ENCODE results near the gene ARL2BP.
A peak's percentile ranks its signal among the peaks of the same experiment; 100 is the strongest.
"Not testable (repeated sequence)": the region's sequence is repeated elsewhere in the genome, so short reads cannot be mapped to it uniquely, and the experiment has no call there.

Gene ARL2BP

GRCh38 chr16:57244767-57245471, at the start of gene ARL2BP:
Gene ARL2BP, plus strand, starts transcription at chr16:57245259. Its CDS starts 109 bp downstream, at chr16:57245368.
- peak; percentile 97 for DNase-seq (ENCODE audit: low read depth)

GRCh38 chr16:57196286-57196685, 48.8 kb upstream of the ARL2BP start:
- no peak for DNase-seq (ENCODE audit: low read depth)

- no peak for DNase-seq (ENCODE audit: low read depth)
These were observed 48.3 kb upstream of the ARL2BP start for GRCh38 chr16:57196753-57197152.

GRCh38 chr16:57200321-57200720, 44.7 kb upstream of the ARL2BP start:
- DNase-seq (ENCODE audit: low read depth): not testable (repeated sequence)

- DNase-seq (ENCODE audit: low read depth): not testable (repeated sequence)
These were observed 44.1 kb upstream of the ARL2BP start for GRCh38 chr16:57200926-57201325.

- DNase-seq (ENCODE audit: low read depth): no peak
These were observed 42.8 kb upstream of the ARL2BP start for GRCh38 chr16:57202095-57202886.

- no peak for DNase-seq (ENCODE audit: low read depth)
These were observed 41.6 kb upstream of the ARL2BP start for GRCh38 chr16:57203451-57203850.

GRCh38 chr16:57204675-57205074, 40.4 kb upstream of the ARL2BP start:
- DNase-seq (ENCODE audit: low read depth): no peak

GRCh38 chr16:57208926-57209325, 36.1 kb upstream of the ARL2BP start:
- DNase-seq (ENCODE audit: low read depth): no peak

GRCh38 chr16:57209780-57210179, 35.3 kb upstream of the ARL2BP start:
- DNase-seq (ENCODE audit: low read depth): no peak

GRCh38 chr16:57213462-57213861, 31.6 kb upstream of the ARL2BP start:
- no peak for DNase-seq (ENCODE audit: low read depth)

- no peak for DNase-seq (ENCODE audit: low read depth)
These were observed 28.1 kb upstream of the ARL2BP start for GRCh38 chr16:57216968-57217367.

GRCh38 chr16:57223057-57223456, 22.0 kb upstream of the ARL2BP start:
- DNase-seq (ENCODE audit: low read depth): no peak

- DNase-seq (ENCODE audit: low read depth): no peak
These were observed 20.3 kb upstream of the ARL2BP start for GRCh38 chr16:57224651-57225335.

- no peak for DNase-seq (ENCODE audit: low read depth)
These were observed 19.1 kb upstream of the ARL2BP start for GRCh38 chr16:57225978-57226377.

GRCh38 chr16:57226701-57227621, 18.1 kb upstream of the ARL2BP start:
- no peak for DNase-seq (ENCODE audit: low read depth)

GRCh38 chr16:57229079-57229478, 16.0 kb upstream of the ARL2BP start:
- DNase-seq (ENCODE audit: low read depth): no peak

GRCh38 chr16:57231821-57232350, 13.2 kb upstream of the ARL2BP start:
- DNase-seq (ENCODE audit: low read depth): no peak

- DNase-seq (ENCODE audit: low read depth): no peak
These were observed 10.9 kb upstream of the ARL2BP start for GRCh38 chr16:57233944-57234706.

- DNase-seq (ENCODE audit: low read depth): no peak
These were observed 10.4 kb upstream of the ARL2BP start for GRCh38 chr16:57234707-57235092.
